Endothelial cell of umbilical vein (primary cell): Measurements from ENCODE around the gene HES2.

ENCODE experiments used
- EZH2 ChIP-seq: IDR thresholded peaks from 2 replicates; pipeline ENCODE4 v1.6.1; 2012; ENCODE audit warnings: borderline replicate concordance, low read depth, mild to moderate bottlenecking, moderate library complexity, low read length, inconsistent platforms; ENCODE audit not compliant: severe bottlenecking
- FOS ChIP-seq: IDR thresholded peaks from 2 replicates; pipeline ENCODE4 v1.6.1; 2011; ENCODE audit warnings: mild to moderate bottlenecking, low read length, moderate library complexity, borderline replicate concordance; ENCODE audit not compliant: insufficient read depth
- JUN ChIP-seq: IDR thresholded peaks from 2 replicates; pipeline ENCODE4 v1.6.1; 2011; ENCODE audit warnings: borderline replicate concordance, low read depth; ENCODE audit not compliant: insufficient read length, insufficient read depth
- MAX ChIP-seq: IDR thresholded peaks from 2 replicates; pipeline ENCODE4 v1.6.1; 2011; ENCODE audit not compliant: insufficient read depth, insufficient read length
- MYC ChIP-seq: IDR thresholded peaks from one replicate; pipeline ENCODE4 v1.6.1; 2011; ENCODE audit warnings: mild to moderate bottlenecking, low read depth, low read length
- POLR2A ChIP-seq: IDR thresholded peaks from 2 replicates; pipeline ENCODE4 v1.6.1; 2012; ENCODE audit warnings: low read depth, mild to moderate bottlenecking, control low read depth, low read length
- POLR2AphosphoS5 ChIP-seq: IDR thresholded peaks from 2 replicates; pipeline ENCODE4 v1.6.1; 2012; ENCODE audit warnings: low read depth, mild to moderate bottlenecking, control low read depth, low read length, moderate library complexity; ENCODE audit not compliant: insufficient read depth
- TF ChIP-seq, protein P1 (sequence below), 2 donors: IDR thresholded peaks; 1 replicate in 1 of 2; 2 replicates in 1 of 2; pipeline ENCODE4 v1.5.1; 2011; ENCODE audit warnings: low read length in 2 of 2, mild to moderate bottlenecking in 2 of 2, moderate library complexity in 2 of 2, control low read depth in 1 of 2, inconsistent platforms in 1 of 2, low read depth in 1 of 2; ENCODE audit not compliant: insufficient read depth in 1 of 2; ENCODE audit errors: extremely low read depth in 1 of 2

DNA sequence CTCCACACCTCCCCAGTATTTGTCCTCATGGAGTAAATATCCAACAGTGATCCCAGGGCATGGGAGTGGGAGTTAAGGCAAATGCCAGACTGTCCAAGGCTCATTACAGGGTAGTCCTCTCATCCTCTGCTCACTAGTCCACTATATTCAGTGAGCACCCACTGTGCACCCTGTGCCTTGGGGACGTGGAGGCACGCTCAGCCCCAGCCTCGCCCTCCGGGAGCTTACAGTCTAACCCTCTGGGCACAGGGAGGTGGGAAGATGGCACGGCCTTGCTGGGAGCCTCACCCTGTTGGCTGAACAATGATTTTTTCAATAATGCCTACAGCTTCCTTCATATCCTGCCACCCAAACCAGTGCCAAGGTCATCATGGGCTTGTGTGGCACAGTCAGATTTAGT is 2.8 kb downstream of the HES2 start:
- no peak for TF ChIP-seq MAX
- no peak for TF ChIP-seq EZH2
- no peak for TF ChIP-seq POLR2A
- TF ChIP-seq, protein P1, sequence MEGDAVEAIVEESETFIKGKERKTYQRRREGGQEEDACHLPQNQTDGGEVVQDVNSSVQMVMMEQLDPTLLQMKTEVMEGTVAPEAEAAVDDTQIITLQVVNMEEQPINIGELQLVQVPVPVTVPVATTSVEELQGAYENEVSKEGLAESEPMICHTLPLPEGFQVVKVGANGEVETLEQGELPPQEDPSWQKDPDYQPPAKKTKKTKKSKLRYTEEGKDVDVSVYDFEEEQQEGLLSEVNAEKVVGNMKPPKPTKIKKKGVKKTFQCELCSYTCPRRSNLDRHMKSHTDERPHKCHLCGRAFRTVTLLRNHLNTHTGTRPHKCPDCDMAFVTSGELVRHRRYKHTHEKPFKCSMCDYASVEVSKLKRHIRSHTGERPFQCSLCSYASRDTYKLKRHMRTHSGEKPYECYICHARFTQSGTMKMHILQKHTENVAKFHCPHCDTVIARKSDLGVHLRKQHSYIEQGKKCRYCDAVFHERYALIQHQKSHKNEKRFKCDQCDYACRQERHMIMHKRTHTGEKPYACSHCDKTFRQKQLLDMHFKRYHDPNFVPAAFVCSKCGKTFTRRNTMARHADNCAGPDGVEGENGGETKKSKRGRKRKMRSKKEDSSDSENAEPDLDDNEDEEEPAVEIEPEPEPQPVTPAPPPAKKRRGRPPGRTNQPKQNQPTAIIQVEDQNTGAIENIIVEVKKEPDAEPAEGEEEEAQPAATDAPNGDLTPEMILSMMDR (IDR thresholded peaks at IDR 0.05; ENCODE audit: extremely low read depth in 1 of 2, insufficient read depth in 1 of 2, low read depth in 1 of 2, low read length in 2 of 2): no peak
- TF ChIP-seq POLR2AphosphoS5: no peak
- TF ChIP-seq JUN: no peak
- no peak for TF ChIP-seq FOS
- no peak for TF ChIP-seq MYC
